AG09319 (cell line): ENCODE data around the gene KDM1A.

Experiments used
- DNase-seq: peaks from one replicate; pipeline ENCODE4 v3.0.0-alpha.2; 2010; ENCODE audit warnings: low read depth; ENCODE audit errors: extremely low read depth
- CTCF ChIP-seq: IDR thresholded peaks from 2 replicates; pipeline ENCODE4 v1.5.1; 2011; ENCODE audit warnings: low read depth, mild to moderate bottlenecking, inconsistent platforms, low read length, moderate library complexity

KDM1A gene

GRCh38 chr1:23083714-23084480 is 64.6 kb downstream of the KDM1A start:
- DNase-seq = no peak

GRCh38 chr1:23084880-23085279 is 65.6 kb downstream of the KDM1A start:
- TF ChIP-seq CTCF = no peak
- DNase-seq = no peak

More at GRCh38 chr1:23083714-23084480, 64.6 kb downstream of the KDM1A start:
- no peak for TF ChIP-seq CTCF

- DNase-seq = no peak
- TF ChIP-seq CTCF = no peak
Observed at GRCh38 chr1:23085696-23086095, 66.4 kb downstream of the KDM1A start.

- no peak for DNase-seq
- no peak for TF ChIP-seq CTCF
Observed at GRCh38 chr1:23088027-23088426, 68.8 kb downstream of the KDM1A start.

GRCh38 chr1:23090056-23090455 is 70.8 kb downstream of the KDM1A start:
- DNase-seq = no peak
- no peak for TF ChIP-seq CTCF

- TF ChIP-seq CTCF = no peak
- no peak for DNase-seq
Observed at GRCh38 chr1:23091545-23091944, 72.3 kb downstream of the KDM1A start.

GRCh38 chr1:23092447-23092846 is 73.2 kb downstream of the KDM1A start:
- DNase-seq = no peak
- TF ChIP-seq CTCF = no peak
